ENCODE measurements around the gene ZFYVE28.

Gene ZFYVE28

DNA sequence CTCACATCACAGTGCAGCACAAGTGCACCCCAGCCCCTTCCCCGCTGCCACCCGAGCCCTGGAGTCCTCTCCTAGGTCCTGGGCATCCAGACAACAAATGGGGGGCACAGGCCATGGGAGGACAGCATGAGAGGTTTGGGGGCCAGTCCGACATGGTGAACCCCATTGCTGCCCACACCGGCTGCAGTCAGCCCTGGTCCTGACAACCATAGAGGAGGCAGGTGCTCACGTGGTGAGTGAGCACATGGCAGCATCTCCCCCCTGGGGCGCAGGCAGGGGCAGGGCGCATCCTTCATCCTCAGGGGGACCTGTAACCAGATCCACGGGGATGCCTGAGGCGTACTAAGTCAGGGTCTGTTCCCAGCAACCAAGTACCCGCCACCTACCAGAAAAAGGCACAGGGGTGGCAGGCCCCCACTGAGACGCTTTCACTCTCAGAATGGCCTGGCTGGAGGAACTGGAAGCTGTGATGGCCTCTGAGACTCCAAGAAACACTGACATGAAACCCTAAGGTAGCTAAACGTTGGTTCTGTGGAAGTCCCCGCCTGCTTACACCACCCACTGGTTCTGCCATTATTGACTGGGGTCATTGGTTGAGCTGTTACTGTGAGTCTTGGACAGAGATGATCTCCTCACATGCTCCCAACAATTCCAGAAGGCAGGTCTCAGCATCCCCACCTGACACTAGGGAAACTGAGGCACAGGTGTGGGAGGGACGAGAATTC is 6.5 kb downstream of the ZFYVE28 start:
- DNase-seq (ENCODE audit: low read depth) = no peak

DNA sequence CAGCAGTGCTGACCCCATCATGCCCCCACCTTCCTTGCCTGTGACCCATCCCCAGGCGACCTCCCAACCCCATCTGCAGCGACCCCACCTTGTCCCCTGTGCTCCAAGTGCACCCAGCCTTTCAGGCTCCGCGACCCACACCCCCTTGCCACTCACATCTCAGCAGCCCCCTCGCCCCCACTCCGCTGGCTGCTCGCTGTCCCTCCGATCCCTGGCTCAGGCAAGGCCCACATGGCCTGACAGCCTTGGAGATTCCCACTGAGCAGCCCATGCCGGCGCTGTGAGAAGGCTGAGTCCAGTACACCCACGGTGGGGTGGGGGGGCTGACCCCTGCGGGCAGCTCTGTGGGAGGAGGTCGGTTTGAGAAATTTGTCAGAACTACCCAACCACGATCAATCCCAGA is 9.1 kb downstream of the ZFYVE28 start:
- no peak for DNase-seq (ENCODE audit: low read depth)

GRCh38 chr4:2408976-2409375 is 9.5 kb downstream of the ZFYVE28 start:
- no peak for DNase-seq (ENCODE audit: low read depth)

- DNase-seq (ENCODE audit: low read depth) = no peak
These were observed 10.0 kb downstream of the ZFYVE28 start for GRCh38 chr4:2408401-2408958.

GRCh38 chr4:2407991-2408342 is 10.5 kb downstream of the ZFYVE28 start:
- no peak for DNase-seq (ENCODE audit: low read depth)

- DNase-seq (ENCODE audit: low read depth) = no peak
These were observed 11.5 kb downstream of the ZFYVE28 start for GRCh38 chr4:2406920-2407319.

GRCh38 chr4:2406406-2406805 is 12.0 kb downstream of the ZFYVE28 start:
- DNase-seq (ENCODE audit: low read depth) = no peak

DNA sequence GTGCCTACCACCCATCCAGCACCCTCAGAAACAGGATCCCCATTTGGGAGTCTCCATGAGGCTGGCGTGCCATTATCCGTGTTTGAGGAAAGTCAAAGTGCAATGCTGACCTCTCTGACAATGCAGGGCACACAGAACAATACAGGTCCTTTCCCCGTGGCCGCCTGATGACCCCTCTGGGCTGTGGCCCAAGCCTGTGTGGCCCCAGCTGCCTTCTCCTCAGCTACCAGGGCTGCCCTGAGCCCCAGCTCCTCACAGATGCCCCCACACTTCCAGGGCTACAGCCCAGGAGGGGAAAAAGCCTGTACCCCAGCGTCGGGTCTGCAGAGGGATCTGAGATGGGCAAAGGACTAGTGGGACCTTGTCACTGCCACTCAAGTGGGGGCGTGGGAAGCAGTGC is 15.5 kb downstream of the ZFYVE28 start:
- DNase-seq (ENCODE audit: low read depth) = no peak

DNA sequence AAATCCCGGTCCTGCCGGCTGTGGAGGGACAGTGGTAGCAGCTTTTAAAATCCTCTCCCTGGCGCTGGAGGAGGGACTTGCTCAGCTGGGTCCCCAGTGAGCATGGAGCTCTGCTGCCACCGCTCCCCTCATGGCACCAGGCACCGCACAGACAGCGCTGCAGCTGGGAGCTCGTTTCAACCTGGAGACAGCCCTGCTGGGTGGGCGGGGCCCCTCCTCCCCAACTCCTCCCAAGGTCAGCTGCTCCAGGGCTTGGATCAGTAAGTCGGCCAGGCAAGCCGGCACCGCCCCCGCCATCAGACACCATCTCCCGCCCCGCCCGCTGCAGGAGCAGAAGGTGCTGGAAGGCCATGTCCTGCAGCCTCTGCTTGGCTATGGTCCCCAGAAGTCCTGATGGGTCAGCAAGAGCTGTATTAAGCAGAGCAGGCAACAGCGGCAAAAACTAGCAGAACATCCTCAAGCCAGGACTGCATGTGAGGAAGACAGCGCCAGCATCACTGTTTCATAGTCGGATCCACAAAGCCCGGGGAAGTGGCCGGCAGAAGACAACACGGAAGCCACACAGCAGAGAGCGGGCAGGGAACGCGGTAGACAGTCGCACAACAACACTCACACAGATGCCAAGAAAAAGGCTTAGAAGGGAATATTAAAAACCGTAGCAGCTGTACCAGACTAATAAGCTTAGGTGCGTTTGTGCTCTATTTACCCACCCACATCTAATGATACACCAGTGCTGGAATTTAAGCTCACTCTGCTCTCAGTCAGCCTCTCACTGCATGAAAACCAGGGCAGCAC is 16.2 kb downstream of the ZFYVE28 start:
- DNase-seq (ENCODE audit: low read depth) = no peak

- DNase-seq (ENCODE audit: low read depth) = no peak
These were observed 16.8 kb downstream of the ZFYVE28 start for GRCh38 chr4:2401610-2401983.

DNA sequence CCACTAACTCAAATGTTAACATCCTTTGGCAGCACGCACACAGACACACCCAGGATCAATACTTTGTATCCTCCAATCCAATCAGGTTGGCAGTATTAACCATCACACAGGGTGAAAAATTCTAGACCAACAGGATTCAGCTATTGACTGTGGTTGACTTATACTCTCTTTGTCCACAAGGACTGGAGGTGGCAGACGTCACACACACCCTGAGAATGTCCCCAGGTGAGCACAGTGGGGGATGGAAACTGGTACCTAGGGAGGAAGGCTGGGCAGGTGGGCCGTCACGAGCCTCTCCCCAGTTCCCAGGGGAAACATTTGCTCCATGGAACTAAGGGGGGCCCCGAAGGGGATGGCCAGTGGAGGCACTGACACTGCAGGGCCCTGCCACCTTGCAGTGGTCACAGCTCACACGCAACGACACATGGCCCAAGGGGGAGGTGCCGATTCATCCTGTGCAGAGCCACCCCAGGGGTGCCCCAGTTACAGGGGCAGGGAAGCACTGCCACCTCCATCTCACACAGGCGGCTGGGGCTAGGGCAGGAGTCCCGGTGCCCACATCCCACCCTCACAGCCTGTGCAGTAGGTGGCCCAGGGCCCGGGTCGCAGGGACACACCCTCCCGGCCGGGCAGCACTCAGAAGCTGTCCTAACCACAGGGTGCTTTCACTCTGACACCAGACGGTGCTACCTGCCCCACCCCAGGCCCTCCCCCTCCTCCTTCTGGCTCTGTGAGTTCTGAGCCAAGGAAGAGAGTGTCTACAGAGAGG is 17.4 kb downstream of the ZFYVE28 start:
- DNase-seq (ENCODE audit: low read depth) = no peak

DNA sequence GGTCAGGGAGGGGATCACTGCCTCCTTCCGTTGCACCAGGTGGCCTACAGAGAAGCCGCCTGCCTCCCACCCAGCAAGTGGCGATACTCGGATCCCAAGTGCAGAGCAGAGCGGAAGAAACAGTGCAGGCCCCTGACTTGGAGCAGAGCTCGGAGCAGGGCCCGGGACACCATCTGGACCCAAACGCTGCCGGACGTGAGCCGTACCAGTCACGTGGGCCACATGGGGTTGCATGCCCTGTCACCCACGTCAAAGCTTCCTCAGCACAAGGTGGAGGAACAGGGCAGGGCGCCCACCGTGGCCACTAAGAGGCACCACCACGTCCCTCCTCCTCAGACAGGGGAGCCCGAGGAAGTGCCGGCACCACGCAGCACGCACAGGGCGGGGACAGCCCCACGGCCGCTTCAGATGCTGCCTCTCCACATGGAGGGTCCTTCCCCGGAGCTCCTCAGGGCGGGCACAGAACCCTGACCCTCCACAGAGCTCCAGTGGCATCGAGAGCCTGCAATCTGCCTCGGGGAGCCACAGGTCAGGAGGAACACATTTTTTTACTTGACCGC is 18.7 kb downstream of the ZFYVE28 start:
- DNase-seq (ENCODE audit: low read depth) = no peak

- DNase-seq (ENCODE audit: low read depth) = no peak
These were observed 19.2 kb downstream of the ZFYVE28 start for GRCh38 chr4:2399216-2399615.

- DNase-seq (ENCODE audit: low read depth) = no peak
These were observed 20.7 kb downstream of the ZFYVE28 start for GRCh38 chr4:2397596-2398379.

- DNase-seq (ENCODE audit: low read depth) = no peak
These were observed 21.6 kb downstream of the ZFYVE28 start for GRCh38 chr4:2396781-2397368.

DNA sequence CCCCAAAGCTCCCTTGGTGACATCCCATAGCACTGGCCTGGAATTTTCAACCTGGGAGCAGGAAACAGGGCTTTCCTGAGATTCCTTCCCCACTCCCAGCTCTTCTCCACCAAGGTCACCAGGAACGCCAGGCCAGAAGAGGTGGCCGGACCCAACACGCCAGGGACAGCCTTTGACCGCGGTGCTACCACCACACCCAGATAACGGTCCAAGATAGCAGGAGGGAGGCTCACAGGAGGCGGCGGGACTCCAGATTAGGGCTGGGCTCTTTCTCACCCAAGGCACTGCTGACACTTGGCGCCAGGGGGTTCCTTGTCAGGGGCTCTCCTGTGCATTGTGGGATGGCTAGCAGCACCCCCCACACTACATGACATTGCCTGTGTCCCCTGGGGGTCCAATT is 22.9 kb downstream of the ZFYVE28 start:
- DNase-seq (ENCODE audit: low read depth) = no peak

DNA sequence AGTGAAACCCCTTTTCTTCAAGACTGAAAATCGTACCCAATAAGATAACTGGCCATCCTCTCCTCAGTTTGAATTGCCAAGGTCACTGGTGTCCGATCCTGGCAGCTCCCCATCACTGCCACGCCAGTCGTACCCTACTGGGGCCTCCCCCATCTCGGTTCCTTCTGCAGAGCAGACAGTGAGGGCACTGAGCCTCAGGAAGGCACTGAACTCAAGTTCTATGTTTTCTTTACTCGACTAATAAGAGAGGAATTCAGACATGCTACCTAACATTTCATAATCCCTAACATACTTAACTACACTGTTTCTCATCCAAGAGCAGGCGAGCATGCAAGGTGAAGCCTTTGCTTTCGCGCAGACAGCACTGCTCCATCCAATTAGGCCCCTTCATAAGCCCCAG is 23.4 kb downstream of the ZFYVE28 start:
- no peak for DNase-seq (ENCODE audit: low read depth)

DNA sequence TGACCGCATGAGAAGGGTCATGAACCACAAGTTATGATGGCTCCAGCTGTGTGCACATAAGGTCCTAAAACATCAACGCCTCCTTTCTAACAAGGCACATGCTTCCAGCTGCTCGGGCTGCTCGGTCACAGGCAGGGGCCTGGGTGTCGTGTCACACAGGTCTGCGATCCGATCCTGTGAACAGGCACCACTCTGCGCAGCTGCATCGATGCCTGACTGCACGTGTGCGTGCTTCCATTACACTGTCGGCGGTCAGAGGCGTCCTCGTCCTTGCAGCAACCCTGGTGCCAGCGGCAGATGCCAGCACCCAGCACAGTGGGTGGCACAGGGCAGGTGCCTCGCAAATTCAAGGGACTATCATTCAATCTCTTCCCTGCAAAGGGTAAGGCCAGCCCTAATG is 23.9 kb downstream of the ZFYVE28 start:
- DNase-seq (ENCODE audit: low read depth) = no peak

- DNase-seq (ENCODE audit: low read depth) = no peak
These were observed 24.8 kb downstream of the ZFYVE28 start for GRCh38 chr4:2393353-2394270.

GRCh38 chr4:2390784-2391421 is 27.5 kb downstream of the ZFYVE28 start:
- DNase-seq (ENCODE audit: low read depth) = no peak

All from stimulated activated CD8-positive, alpha-beta memory T cell treated with anti-CD3 and anti-CD28 coated beads, Interleukin-12 subunit alpha, Interleukin-12 subunit beta, amount 100 ng/mL, for 1 hour (primary cell).